ENCODE results near the gene TPM1. TPM values are rescaled to one million over a fixed set of nuclear protein-coding genes. Genes with fewer than 3 reads are reported as not detected.
"Not testable (repeated sequence)": the region's sequence is repeated elsewhere in the genome, so short reads cannot be mapped to it uniquely, and the experiment has no call there.

The TPM1 gene
- 192 and 202 TPM in 2 replicates for total RNA-seq (2014; rRNA removed)
- 1,083 TPM for polyA plus RNA-seq (2012)

GRCh38 chr15:63041974-63042876, at the start of gene TPM1:
Gene TPM1 (plus strand): TSS chr15:63042747. CDS start chr15:63042830, 83 bp downstream.
- peak; percentile 82 for DNase-seq (ENCODE audit: low read depth)

DNA sequence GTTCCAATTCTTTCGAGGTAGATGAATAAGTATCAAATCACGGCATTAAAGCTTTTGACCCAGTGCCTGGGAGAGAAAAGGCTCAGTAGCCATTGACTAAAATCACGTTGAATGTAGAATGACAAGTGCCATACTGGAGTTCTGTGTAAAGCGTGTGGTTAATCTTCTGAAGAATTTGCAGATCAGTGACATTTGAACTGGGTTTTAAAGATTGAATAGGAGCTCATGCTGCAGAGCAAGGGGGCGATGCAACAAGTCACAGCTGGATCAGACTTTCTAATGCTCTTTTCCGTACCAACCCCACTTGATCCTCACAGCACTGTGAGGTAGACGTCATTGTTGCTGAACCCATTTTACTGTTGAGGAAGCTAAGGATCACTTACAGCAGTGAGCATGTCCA, 49.5 kb upstream of the TPM1 start:
- no peak for DNase-seq (ENCODE audit: low read depth)

GRCh38 chr15:62993632-62994031, 48.9 kb upstream of the TPM1 start:
- not testable (repeated sequence) for DNase-seq (ENCODE audit: low read depth)

DNA sequence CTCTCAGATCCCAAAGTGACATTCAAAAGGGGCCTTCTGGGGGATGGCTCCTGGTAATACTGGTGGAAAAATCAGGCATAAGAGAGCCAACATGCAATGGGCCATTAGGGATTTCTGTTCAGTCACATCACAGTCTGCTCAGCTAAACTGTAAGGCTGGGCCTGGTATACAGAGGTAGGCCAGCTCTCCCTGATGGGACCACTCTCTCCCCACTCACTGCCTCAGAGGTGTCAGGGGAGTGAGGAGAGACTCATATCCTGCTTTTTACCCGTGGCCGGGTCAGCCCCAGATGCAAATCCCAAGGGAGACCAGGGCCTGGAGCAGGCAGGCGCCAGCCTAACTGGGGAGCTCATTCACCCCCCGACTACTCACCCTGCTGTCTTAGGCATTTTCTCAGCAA, 48.1 kb upstream of the TPM1 start:
- no peak for DNase-seq (ENCODE audit: low read depth)

DNA sequence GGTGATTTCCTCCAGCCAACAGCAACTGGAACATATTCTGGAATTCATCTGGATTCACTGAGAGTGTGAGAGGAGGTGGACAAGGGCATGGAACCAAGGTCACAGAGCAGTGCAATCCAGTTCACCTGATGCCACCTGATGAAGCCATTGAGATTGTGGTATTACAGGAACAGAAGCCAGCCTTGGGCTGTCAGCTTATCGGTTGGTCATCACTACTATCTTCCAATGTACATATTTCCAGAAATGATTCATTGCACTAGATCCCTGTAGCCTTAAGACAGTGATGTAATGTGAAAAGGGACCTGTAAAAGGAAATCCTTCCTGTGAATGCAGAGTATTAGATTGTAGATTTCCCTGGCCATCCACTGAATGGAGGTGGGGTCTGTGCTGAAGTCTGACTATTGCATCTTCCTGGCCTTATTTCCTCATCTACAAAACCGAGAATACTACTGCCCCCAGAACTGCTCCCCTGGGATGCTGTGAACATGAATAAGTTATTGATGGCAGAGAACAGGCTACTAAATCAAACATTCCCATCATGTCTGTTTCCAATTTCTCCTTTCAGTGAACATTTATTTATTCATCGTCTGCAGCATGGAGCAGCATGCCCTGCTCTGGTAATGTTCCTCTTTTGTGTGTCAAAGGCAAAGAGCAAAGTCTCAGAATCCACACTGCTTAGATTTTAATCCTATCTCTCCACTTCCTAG, 47.4 kb upstream of the TPM1 start:
- no peak for DNase-seq (ENCODE audit: low read depth)

DNA sequence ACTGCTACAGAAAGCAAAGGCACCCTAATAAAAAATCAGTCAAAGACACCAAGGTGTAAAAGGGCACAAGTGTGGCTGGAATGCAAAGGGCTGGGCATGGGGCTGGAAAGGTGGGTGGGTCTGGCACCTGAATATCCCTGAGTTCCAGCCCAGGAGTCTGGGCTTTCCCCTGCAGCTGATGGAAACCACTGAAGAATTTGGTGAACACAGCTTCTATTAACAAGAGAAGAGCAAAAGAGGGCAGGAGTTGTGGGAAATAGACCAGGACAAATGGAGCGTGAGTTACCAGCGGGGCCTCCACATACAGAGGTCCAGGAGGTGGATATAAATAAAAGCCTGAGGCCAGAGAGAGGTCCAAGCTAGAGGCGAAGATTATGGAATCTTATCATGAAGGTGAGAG, 45.1 kb upstream of the TPM1 start:
- no peak for DNase-seq (ENCODE audit: low read depth)

DNA sequence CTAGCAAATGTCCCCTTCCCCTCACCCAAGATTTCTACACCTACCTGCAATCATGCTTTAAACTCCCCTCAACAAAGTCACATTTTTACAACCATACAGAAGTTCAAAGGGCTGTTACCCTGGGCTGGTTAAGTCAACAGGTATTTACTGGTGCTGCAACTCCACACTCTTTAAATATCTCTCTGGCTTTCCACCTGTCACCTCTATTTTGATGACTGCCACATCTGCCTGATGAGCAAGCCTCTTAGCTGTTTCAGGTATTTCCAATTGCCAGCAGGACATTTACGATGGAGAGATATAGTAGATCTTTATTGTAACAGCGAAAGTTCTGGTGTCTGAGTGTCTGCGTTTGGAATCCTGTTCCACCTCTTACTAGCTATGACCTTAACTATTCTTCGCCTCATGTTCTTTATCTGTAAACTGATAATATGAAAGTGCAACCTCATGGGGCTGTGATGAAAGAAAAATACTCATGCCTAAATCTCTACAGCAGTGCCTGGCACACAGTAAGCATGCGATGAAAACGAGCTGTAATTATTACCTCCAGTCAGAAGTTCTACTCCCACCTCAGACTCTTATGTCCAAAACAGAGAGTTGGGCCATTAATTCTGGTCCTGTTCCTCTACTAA, 44.2 kb upstream of the TPM1 start:
- DNase-seq (ENCODE audit: low read depth), result no peak

- no peak for DNase-seq (ENCODE audit: low read depth)
These were observed 43.4 kb upstream of the TPM1 start for GRCh38 chr15:62999178-62999577.

- peak; percentile 42 for DNase-seq (ENCODE audit: low read depth)
These were observed 42.5 kb upstream of the TPM1 start for GRCh38 chr15:62999923-63000561.

GRCh38 chr15:63000706-63001105, 41.8 kb upstream of the TPM1 start:
- no peak for DNase-seq (ENCODE audit: low read depth)

DNA sequence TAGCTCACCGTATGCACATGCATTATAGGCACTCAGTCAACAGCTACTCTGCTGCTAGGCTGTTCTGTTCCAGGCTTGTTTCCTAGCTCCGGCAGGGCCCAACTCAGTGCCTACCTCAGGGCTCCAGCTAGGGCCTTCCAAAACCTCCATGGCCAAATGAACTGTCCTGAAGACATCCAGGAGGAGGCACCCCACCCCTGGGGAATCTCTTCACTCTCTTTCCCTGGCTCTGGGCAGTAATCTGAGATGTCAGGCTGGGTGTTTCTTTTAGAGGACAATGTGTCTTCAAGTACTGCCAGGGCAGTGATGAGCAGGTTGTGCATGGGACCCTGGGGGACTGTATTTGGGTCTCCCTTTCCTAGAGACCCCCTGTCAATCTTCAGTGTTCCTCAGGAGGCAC, 38.3 kb upstream of the TPM1 start:
- no peak for DNase-seq (ENCODE audit: low read depth)

DNA sequence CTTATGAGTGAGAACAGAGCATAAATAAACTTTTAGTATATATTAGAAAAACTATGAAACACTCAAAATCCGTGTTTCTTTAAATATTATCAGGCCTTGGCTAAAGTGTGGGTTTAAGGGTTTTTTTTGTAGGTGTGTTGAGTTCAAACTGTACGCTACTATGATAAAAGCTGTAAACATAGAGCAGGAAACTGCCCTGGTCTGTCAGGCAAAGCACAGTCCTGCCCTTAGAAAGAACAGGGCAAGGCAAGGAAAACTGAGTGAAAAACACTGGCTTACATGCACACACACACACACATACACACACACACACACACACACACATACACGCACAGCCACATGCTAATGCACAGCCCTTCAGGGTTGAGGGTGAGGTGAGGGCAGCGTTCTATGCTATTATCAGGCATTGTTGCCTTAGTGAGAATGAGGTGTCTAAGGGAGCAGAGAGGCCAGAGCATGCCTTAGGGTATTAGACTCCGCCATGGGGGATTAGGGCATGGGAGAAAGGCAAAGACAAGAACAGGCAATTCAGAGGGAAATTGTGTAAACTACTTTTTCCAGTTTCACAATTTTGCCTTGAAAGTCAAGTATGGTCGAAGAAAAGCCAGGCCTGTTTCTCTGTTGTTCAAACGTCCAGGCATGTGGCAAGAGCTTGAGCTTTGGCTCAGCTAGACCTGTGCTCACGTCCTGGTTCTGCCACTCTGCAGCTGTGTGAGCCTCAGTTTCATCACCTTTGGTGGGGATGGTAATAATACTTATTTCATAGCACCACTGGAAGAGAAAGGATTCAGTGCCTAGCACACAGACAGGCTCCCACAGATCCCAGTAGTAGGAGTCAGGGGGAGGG, 36.3 kb upstream of the TPM1 start:
- no peak for DNase-seq (ENCODE audit: low read depth)

GRCh38 chr15:63008333-63009049, 34.1 kb upstream of the TPM1 start:
- no peak for DNase-seq (ENCODE audit: low read depth)

- DNase-seq (ENCODE audit: low read depth), result no peak
These were observed 32.2 kb upstream of the TPM1 start for GRCh38 chr15:63010386-63010785.

DNA sequence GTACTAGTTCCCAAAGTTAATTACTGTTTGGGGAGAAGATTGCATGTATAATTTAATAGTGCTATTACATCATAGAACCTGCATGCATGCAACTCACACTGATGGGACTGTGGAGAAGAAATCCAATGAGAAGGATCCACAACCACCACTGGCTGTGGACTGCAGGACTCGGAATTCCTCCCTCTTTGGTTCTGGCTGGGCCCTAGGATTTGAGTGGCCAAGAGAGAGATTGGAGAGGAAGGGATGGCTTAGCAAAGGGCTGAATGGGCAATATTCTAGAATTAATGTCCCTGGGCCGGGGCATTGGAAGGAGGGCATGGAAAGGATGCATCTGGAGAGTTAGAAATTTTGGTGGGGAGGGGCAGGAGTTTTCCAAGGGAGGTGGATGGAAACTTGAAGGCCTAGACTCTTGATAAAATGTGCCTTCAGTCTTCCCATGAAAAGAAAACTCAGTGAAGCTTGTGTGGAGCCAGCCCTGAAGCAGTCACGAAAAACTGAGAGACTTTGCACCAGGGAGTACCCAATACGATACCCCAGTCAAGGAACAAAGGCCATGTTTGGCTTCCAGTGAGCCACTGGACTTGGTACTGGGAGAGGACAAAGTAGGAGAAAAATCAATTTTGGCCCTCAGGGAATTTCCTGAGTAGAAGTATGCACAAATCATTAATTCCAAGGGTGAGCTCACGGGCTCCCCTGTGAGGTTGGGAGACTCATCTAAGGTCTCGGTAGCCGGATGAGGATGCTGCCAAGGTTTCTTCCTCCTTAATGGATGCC, 31.4 kb upstream of the TPM1 start:
- DNase-seq (ENCODE audit: low read depth), result no peak

DNA sequence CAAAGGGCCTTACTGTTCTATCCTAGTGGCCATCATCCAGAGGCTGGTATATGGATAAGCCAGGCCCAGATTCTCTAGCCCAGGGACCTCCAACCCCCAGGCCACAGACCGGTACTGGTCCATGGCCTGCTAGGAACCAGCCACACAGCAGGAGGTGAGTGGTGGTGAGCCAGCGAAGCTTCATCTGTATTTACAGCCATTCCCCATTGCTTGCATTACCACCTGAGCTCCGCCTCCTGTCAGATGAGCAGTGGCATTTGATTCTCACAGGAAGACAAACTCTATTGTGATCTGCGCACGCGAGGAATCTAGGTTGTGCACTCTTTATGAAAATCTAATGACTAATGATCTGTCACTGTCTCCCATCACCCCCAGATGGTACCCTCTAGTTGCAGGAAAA, 30.1 kb upstream of the TPM1 start:
- no peak for DNase-seq (ENCODE audit: low read depth)

DNA sequence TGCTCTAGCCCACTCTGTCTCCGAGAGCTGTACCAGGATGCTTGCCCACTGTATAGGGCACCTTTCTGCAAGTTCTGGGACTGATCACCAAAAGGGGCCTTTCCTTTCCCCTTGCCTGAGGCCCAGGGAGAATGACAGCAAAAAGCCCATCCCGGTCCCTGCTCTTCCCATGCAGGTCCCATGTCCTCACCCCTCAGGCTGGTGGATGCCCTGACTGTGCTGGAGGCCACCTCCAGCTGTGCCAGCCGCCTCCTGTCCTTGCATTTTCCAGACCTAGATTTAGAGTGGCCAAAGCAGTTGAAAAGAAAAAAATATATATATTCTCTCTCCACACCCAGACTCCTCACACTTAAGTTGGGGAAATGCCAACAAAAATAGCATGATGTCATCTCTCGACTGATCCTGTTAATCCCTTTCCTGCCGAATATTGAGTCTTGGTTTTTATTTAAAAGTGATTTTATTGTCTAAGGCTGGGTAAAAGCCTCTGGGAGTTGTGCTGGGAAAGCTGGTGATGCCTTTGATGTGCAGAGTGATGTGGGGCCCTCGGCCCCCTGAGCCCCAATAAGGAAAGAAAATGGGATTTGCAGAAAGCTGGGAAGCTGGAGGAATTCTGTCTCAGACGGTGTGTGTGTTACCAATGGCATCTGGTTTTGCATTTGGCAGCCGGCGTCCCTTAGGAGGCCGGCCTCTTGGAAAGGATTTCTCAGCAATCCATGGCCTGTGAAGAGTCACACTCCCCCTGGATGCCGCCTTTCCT, 29.3 kb upstream of the TPM1 start:
- DNase-seq (ENCODE audit: low read depth), result peak; percentile 89

DNA sequence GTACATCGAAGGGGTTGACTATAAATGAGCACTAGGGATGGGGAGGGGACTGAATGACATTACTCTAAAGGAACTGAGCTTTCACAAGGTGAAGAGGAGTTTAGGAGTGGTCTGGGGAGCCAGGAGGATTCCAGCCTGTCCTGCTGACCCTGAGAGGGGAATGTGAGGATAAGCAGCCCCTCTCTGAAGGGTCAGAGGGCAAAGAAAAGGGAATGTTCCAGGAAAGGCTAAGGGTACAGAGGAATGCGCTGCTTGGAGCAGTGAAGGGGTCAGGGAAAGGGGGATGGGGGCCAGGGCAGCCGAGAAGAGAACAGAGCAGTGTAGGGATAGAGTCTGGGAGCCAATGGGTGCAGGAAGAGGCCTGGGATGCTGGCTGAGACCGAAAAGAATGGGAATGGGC, 28.0 kb upstream of the TPM1 start:
- DNase-seq (ENCODE audit: low read depth), result no peak

GRCh38 chr15:63015618-63016017, 26.9 kb upstream of the TPM1 start:
- peak; percentile 85 for DNase-seq (ENCODE audit: low read depth)

All from LHCN-M2 (cell line).